SK-N-SH (cell line): ENCODE measurements around the gene TMEM26. TPM values are rescaled to one million over a fixed set of nuclear protein-coding genes. Genes with fewer than 3 reads are reported as not detected.

Experiments used
- CTCF ChIA-PET: fragments of 300-600, 350-600 bp; formaldehyde crosslinking; extraction: SDS; loops from one replicate; lab custom pipeline; 2021; lab: Yijun Ruan, JAX
- POLR2A ChIA-PET: fragments of 350-600 bp; sonication (Branson Sonifier 250); formaldehyde crosslinking; extraction: SDS; loops from one replicate; lab custom pipeline; 2020; ENCODE audit warnings: antibody characterized with exemption, inconsistent platforms; lab: Yijun Ruan, JAX
- DNase-seq: peaks from one replicate; pipeline ENCODE4 v3.0.0; 2012
- H2AFZ ChIP-seq: fragments of 200-600 bp; sonication (generic); 2 replicates; pipeline ENCODE4 v1.8.1; 2016; ENCODE audit warnings: antibody characterized with exemption, mild to moderate bottlenecking, low read depth
- H3F3A ChIP-seq: fragments of 200-600 bp; sonication (generic); replicated peaks from 2 replicates; pipeline ENCODE3; 2016; ENCODE audit warnings: antibody characterized with exemption, mild to moderate bottlenecking; ENCODE audit not compliant: insufficient read depth
- H3K27ac ChIP-seq, 2 experiments: fragments of 200-500 bp in 1 of 2; fragments of 200-600 bp in 1 of 2; sonication (Bioruptor generic) in 1 of 2; sonication (generic), shearing (Covaris generic) in 1 of 2; 2 replicates each; pipeline versions ENCODE4 v1.5.1 to v1.6.1; 2014 to 2016; ENCODE audit warnings: low read depth in 2 of 2, inconsistent platforms in 1 of 2, low read length in 1 of 2, mild to moderate bottlenecking in 1 of 2, mixed read lengths in 1 of 2
- H3K27me3 ChIP-seq: fragments of 200-600 bp; sonication (generic), shearing (Covaris generic); 2 replicates; pipeline ENCODE4 v1.6.1; 2016; ENCODE audit warnings: mixed run types; ENCODE audit not compliant: insufficient read depth
- H3K36me3 ChIP-seq, 2 experiments: fragments of 200-500 bp in 1 of 2; fragments of 200-600 bp in 1 of 2; sonication (Bioruptor generic) in 1 of 2; sonication (generic) in 1 of 2; replicated peaks in 1 of 2; 2 replicates each; pipeline versions ENCODE3 to v1.5.1; 2014 to 2016; ENCODE audit warnings: low read length in 1 of 2, mild to moderate bottlenecking in 1 of 2; ENCODE audit not compliant: insufficient read depth in 2 of 2, control insufficient read depth in 1 of 2
- H3K4me1 ChIP-seq, 2 experiments: fragments of 200-500 bp in 1 of 2; fragments of 200-600 bp in 1 of 2; sonication (Bioruptor generic) in 1 of 2; sonication (generic), shearing (Covaris generic) in 1 of 2; 2 replicates each; pipeline versions ENCODE4 v1.5.1 to v1.6.1; 2014 to 2016; ENCODE audit warnings: low read depth in 1 of 2, low read length in 1 of 2, mixed run types in 1 of 2; ENCODE audit not compliant: insufficient read depth in 2 of 2, control insufficient read depth in 1 of 2
- H3K4me2 ChIP-seq: fragments of 200-600 bp; sonication (generic), shearing (Covaris generic); 2 replicates; pipeline ENCODE4 v1.6.1; 2017; ENCODE audit warnings: mixed run types
- H3K4me3 ChIP-seq, 2 experiments: fragments of 200-500 bp in 1 of 2; fragments of 200-600 bp in 1 of 2; sonication (Bioruptor generic) in 1 of 2; sonication (generic), shearing (Covaris generic) in 1 of 2; 2 replicates each; pipeline versions ENCODE4 v1.5.1 to v1.8.1; 2014 to 2016; ENCODE audit warnings: low read depth in 2 of 2, inconsistent platforms in 1 of 2, low read length in 1 of 2, mild to moderate bottlenecking in 1 of 2, mixed read lengths in 1 of 2, moderate library complexity in 1 of 2
- H3K79me2 ChIP-seq: fragments of 200-600 bp; sonication (generic); 2 replicates; pipeline ENCODE4 v1.8.1; 2017; ENCODE audit warnings: mild to moderate bottlenecking; ENCODE audit not compliant: insufficient read depth
- H3K9ac ChIP-seq: fragments of 200-600 bp; sonication (generic); 2 replicates; pipeline ENCODE4 v1.6.1; 2017; ENCODE audit warnings: mixed run types
- H3K9me2 ChIP-seq: fragments of 200-600 bp; sonication (generic); 2 replicates; pipeline ENCODE4 v1.6.1; 2017; ENCODE audit warnings: mixed run types
- H3K9me3 ChIP-seq: fragments of 200-600 bp; sonication (generic); 2 replicates; pipeline ENCODE4 v1.6.1; 2017; ENCODE audit warnings: mixed run types, mild to moderate bottlenecking, moderate library complexity
- H4K20me1 ChIP-seq: fragments of 200-600 bp; sonication (generic); 2 replicates; pipeline ENCODE4 v1.6.1; 2017; ENCODE audit warnings: mild to moderate bottlenecking, mixed run types; ENCODE audit not compliant: insufficient read depth
- EZH2phosphoT487 ChIP-seq: fragments of 200-600 bp; sonication (generic); IDR thresholded peaks from 2 replicates; pipeline ENCODE4 v1.6.1; 2017; ENCODE audit warnings: low read depth, mixed run types, mild to moderate bottlenecking, antibody characterized with exemption, moderate library complexity, borderline replicate concordance
- FOSL2 ChIP-seq: IDR thresholded peaks from 2 replicates; pipeline ENCODE4 v1.4.0; 2012; ENCODE audit warnings: low read depth, mild to moderate bottlenecking, moderate library complexity, borderline replicate concordance
- FOXJ3 ChIP-seq: sonication (generic); formaldehyde crosslinking; IDR thresholded peaks from 2 replicates; pipeline ENCODE4 v1.5.1; 2020; ENCODE audit warnings: mild to moderate bottlenecking, missing genetic modification reagents
- GABPA ChIP-seq: IDR thresholded peaks from 2 replicates; pipeline ENCODE4 v1.4.0; 2012; ENCODE audit warnings: low read depth, mild to moderate bottlenecking
- JUND ChIP-seq: IDR thresholded peaks from 2 replicates; pipeline ENCODE4 v1.4.0; 2012
- POLR2AphosphoS5 ChIP-seq: IDR thresholded peaks from 2 replicates; pipeline ENCODE4 v1.6.1; 2012; ENCODE audit warnings: low read depth, low read length
- RCOR1 ChIP-seq: fragments of 150-350 bp; IDR thresholded peaks from 2 replicates; pipeline ENCODE4 v1.6.1; 2017; ENCODE audit warnings: antibody characterized with exemption, low read length
- WGBS: methylation state at CpG from one replicate; pipeline ENCODE4 v1.1.6; 2017; ENCODE audit warnings: low lambda C conversion rate; 5-methylcytosine and 5-hydroxymethylcytosine counted together
- polyA plus RNA-seq, 3 experiments: library from polyadenylated mRNA; depleted of rRNA; stranded (reverse); fragments of >200 nt; gene quantifications; 2 replicates each; pipeline ENCODE4 v1.2.3, GENCODE V29; 2012
- TF ChIP-seq, protein P1 (sequence below): fragments of 150-350 bp; IDR thresholded peaks from 2 replicates; pipeline ENCODE4 v1.6.1; 2016; ENCODE audit warnings: mild to moderate bottlenecking, low read depth, low read length
- TF ChIP-seq, protein P2 (sequence below): IDR thresholded peaks from 2 replicates; pipeline ENCODE4 v1.4.0; 2012; ENCODE audit warnings: low read depth, borderline replicate concordance
- TF ChIP-seq, protein P3 (sequence below): fragments of 200-600 bp; sonication (generic); IDR thresholded peaks from 2 replicates; pipeline ENCODE4 v1.6.1; 2017; ENCODE audit warnings: antibody characterized with exemption, mild to moderate bottlenecking, moderate library complexity
- TF ChIP-seq, protein P4 (sequence below): fragments of 150-350 bp; IDR thresholded peaks from 2 replicates; pipeline ENCODE4 v1.6.1; 2017; ENCODE audit warnings: antibody characterized with exemption, low read length, low read depth, borderline replicate concordance

Gene TMEM26
- 0.05 and 0.06 TPM in 2 replicates for polyA plus RNA-seq (2012; rRNA removed)
- polyA plus RNA-seq (2012; cell fraction: cytosol; rRNA removed): 0.05 and 0.13 TPM in 2 replicates
- polyA plus RNA-seq (2012; cell fraction: nucleus; rRNA removed): 0.05 and 0.07 TPM in 2 replicates

DNA sequence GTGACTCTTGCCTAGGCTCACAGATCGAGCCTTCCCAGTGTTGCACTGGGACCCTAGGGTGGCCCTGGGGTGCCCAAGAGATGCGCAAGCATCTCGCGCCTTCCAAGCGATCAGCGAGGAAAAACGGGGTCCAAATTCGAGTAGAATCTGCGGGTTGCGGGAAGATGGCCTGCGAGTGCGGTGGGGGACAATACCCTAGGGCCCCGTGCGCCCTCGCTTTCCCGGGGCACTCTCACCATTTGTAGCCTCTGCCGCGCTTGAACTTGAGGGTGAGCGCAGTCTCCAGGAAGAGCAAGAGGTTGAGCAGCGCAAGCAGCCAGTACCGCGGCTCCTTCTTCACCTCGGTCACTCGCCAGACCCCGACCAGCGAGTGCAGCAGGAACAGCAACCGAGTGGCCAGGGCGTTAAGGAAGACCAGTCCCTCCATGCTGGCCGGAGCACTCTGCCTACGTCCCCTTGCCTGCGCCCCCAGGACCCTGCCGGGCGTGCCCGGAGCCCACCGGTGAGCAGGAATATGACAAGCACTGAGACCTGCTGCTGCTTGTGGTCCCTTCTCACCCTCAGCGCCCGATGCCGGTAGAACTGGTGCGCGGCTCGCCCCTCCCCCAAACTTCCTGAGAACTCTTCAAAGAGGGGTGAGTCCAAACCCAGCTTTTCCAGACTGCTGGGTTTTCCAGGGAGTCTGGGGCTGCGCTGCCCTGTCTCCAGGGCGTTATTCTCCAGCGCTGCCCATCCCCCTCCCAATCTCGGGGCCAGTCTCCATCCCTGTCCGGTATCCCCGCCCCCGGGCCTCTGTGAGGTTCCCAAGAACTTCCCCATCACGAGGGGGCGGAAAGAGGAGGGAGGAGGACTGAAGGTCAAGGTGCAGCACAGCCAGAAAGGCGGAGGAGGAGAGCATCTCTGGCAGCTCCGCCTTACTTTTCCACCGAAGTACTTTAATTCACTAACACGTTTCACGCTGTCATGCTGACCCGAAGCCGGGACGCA, at the start of gene TMEM26:
TSS of gene TMEM26 (minus strand) at position 727 of the 987 bp plus-strand sequence. CDS start at position 427, 300 bp downstream.
- no peak for TF ChIP-seq EZH2phosphoT487
- no peak for TF ChIP-seq RCOR1
- no peak for TF ChIP-seq GABPA
- TF ChIP-seq, protein P1, sequence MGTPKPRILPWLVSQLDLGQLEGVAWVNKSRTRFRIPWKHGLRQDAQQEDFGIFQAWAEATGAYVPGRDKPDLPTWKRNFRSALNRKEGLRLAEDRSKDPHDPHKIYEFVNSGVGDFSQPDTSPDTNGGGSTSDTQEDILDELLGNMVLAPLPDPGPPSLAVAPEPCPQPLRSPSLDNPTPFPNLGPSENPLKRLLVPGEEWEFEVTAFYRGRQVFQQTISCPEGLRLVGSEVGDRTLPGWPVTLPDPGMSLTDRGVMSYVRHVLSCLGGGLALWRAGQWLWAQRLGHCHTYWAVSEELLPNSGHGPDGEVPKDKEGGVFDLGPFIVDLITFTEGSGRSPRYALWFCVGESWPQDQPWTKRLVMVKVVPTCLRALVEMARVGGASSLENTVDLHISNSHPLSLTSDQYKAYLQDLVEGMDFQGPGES: no peak
- no peak for TF ChIP-seq FOSL2
- TF ChIP-seq FOXJ3 (CRISPR knock-in tag): no peak
- TF ChIP-seq, protein P2, sequence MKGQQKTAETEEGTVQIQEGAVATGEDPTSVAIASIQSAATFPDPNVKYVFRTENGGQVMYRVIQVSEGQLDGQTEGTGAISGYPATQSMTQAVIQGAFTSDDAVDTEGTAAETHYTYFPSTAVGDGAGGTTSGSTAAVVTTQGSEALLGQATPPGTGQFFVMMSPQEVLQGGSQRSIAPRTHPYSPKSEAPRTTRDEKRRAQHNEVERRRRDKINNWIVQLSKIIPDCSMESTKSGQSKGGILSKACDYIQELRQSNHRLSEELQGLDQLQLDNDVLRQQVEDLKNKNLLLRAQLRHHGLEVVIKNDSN: no peak
- no peak for TF ChIP-seq JUND
- TF ChIP-seq, protein P3, sequence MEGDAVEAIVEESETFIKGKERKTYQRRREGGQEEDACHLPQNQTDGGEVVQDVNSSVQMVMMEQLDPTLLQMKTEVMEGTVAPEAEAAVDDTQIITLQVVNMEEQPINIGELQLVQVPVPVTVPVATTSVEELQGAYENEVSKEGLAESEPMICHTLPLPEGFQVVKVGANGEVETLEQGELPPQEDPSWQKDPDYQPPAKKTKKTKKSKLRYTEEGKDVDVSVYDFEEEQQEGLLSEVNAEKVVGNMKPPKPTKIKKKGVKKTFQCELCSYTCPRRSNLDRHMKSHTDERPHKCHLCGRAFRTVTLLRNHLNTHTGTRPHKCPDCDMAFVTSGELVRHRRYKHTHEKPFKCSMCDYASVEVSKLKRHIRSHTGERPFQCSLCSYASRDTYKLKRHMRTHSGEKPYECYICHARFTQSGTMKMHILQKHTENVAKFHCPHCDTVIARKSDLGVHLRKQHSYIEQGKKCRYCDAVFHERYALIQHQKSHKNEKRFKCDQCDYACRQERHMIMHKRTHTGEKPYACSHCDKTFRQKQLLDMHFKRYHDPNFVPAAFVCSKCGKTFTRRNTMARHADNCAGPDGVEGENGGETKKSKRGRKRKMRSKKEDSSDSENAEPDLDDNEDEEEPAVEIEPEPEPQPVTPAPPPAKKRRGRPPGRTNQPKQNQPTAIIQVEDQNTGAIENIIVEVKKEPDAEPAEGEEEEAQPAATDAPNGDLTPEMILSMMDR: no peak
- TF ChIP-seq, protein P4, sequence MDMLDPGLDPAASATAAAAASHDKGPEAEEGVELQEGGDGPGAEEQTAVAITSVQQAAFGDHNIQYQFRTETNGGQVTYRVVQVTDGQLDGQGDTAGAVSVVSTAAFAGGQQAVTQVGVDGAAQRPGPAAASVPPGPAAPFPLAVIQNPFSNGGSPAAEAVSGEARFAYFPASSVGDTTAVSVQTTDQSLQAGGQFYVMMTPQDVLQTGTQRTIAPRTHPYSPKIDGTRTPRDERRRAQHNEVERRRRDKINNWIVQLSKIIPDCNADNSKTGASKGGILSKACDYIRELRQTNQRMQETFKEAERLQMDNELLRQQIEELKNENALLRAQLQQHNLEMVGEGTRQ: no peak
- TF ChIP-seq POLR2AphosphoS5: no peak
- no peaks in the 10 kb centered on the region for H3K9me3 ChIP-seq
- 51% methylated on average over 20 of the region's 58 CpGs for WGBS
- no peaks in the 10 kb centered on the region for H3K79me2 ChIP-seq
- H2AFZ ChIP-seq: peak within 1 kb of the TSS; percentile 86; the same call in 1 of the 2 replicates
- no peaks in the 10 kb centered on the region for H3K9me2 ChIP-seq
- peak; percentile 69 for DNase-seq
- peaks cover 0 to 12% of the 10 kb centered on the region in 2 experiments; a peak in 2 of 4 replicates for H3K4me1 ChIP-seq
- H3K36me3 ChIP-seq: no peaks in the 10 kb centered on the region
- no peaks in the 10 kb centered on the region for H4K20me1 ChIP-seq
- H3K4me2 ChIP-seq: peak within 1 kb of the TSS; percentile 80
- H3K27ac ChIP-seq: no peak within 1 kb of the TSS; a peak in 1 of 4 replicates
- no peaks in the 10 kb centered on the region for H3K27me3 ChIP-seq
- POLR2A ChIA-PET: no interaction called here
- peak within 1 kb of the TSS; percentile 31; the same call in 1 of the 2 replicates for H3K9ac ChIP-seq
- peak within 1 kb of the TSS; percentile 61 to 66 for H3K4me3 ChIP-seq
- CTCF ChIA-PET: no interaction called here
- no peaks in the 10 kb centered on the region for H3F3A ChIP-seq
